BE2C (cell line): ENCODE measurements around the gene SLC12A2.

Experiments
- DNase-seq: peaks from one replicate; pipeline ENCODE4 v3.0.0-alpha.2; 2020
- H3K27me3 ChIP-seq: fragments of 250-450 bp; sonication (Bioruptor Pico); 2 replicates; pipeline ENCODE4 v1.5.1; 2020; ENCODE audit warnings: mild to moderate bottlenecking
- H3K36me3 ChIP-seq: fragments of 250-450 bp; sonication (Bioruptor Pico); 2 replicates; pipeline ENCODE4 v1.5.1; 2020; ENCODE audit warnings: mild to moderate bottlenecking
- H3K4me1 ChIP-seq: fragments of 250-450 bp; sonication (Bioruptor Pico); 2 replicates; pipeline ENCODE4 v1.5.1; 2020
- H3K4me3 ChIP-seq: 2 replicates; pipeline ENCODE4 v1.5.1; 2011; ENCODE audit warnings: low read depth, low read length
- H3K9me3 ChIP-seq: fragments of 250-450 bp; sonication (Bioruptor Pico); 2 replicates; pipeline ENCODE4 v1.5.1; 2020
- TF ChIP-seq, protein P1 (sequence below): IDR thresholded peaks from 2 replicates; pipeline ENCODE4 v1.5.1; 2012; ENCODE audit warnings: mild to moderate bottlenecking, low read depth, low read length

The SLC12A2 gene

GRCh38 chr5:128237546-128237945 lies 154.0 kb downstream of the SLC12A2 start:
- H3K27me3 ChIP-seq, result no peaks in the 10 kb centered on the region
- no peaks in the 10 kb centered on the region for H3K36me3 ChIP-seq
- TF ChIP-seq, protein P1, sequence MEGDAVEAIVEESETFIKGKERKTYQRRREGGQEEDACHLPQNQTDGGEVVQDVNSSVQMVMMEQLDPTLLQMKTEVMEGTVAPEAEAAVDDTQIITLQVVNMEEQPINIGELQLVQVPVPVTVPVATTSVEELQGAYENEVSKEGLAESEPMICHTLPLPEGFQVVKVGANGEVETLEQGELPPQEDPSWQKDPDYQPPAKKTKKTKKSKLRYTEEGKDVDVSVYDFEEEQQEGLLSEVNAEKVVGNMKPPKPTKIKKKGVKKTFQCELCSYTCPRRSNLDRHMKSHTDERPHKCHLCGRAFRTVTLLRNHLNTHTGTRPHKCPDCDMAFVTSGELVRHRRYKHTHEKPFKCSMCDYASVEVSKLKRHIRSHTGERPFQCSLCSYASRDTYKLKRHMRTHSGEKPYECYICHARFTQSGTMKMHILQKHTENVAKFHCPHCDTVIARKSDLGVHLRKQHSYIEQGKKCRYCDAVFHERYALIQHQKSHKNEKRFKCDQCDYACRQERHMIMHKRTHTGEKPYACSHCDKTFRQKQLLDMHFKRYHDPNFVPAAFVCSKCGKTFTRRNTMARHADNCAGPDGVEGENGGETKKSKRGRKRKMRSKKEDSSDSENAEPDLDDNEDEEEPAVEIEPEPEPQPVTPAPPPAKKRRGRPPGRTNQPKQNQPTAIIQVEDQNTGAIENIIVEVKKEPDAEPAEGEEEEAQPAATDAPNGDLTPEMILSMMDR, result no peak
- no peak overlapping the region for H3K4me3 ChIP-seq
- no peaks in the 10 kb centered on the region for H3K4me1 ChIP-seq
- no peaks in the 10 kb centered on the region for H3K9me3 ChIP-seq
- DNase-seq, result no peak
